K562 (cell line): ENCODE measurements around the gene PDE6D. TPM values are rescaled to one million over a fixed set of nuclear protein-coding genes. Genes with fewer than 3 reads are reported as not detected.

Experiments
- ARID2 ChIP-seq: fragments of 450-650 bp; IDR thresholded peaks from 2 replicates; pipeline ENCODE4 v1.6.1; 2017; ENCODE audit warnings: antibody characterized with exemption, mild to moderate bottlenecking
- BCL6 ChIP-seq: fragments of 250-450 bp; sonication (Bioruptor Pico); IDR thresholded peaks from 2 replicates; pipeline ENCODE4 v1.4.0; 2020
- BRF1 ChIP-seq: IDR thresholded peaks from 3 replicates; pipeline ENCODE4 v1.6.1; 2011; ENCODE audit warnings: borderline replicate concordance, mild to moderate bottlenecking; ENCODE audit not compliant: insufficient read length; ENCODE audit errors: extremely low read depth
- CCAR2 ChIP-seq: fragments of 200-400 bp; formaldehyde crosslinking; IDR thresholded peaks from 2 replicates; pipeline ENCODE4 v1.6.1; 2017; ENCODE audit warnings: mild to moderate bottlenecking, low read depth, low read length
- CTBP1 ChIP-seq: fragments of 450-650 bp; IDR thresholded peaks from 2 replicates; pipeline ENCODE4 v1.6.1; 2016; ENCODE audit warnings: borderline replicate concordance
- E2F4 ChIP-seq: sonication (generic); formaldehyde crosslinking; IDR thresholded peaks from 2 replicates; pipeline ENCODE4 v1.8.0; 2022; ENCODE audit warnings: mild to moderate bottlenecking, low read depth, missing genetic modification reagents
- ELK1 ChIP-seq: sonication (generic); formaldehyde crosslinking; IDR thresholded peaks from 2 replicates; pipeline ENCODE4 v1.8.1; 2022; ENCODE audit warnings: missing genetic modification reagents
- FOXA1 ChIP-seq: fragments of 450-650 bp; IDR thresholded peaks from 2 replicates; pipeline ENCODE4 v1.6.1; 2016; ENCODE audit warnings: mild to moderate bottlenecking, borderline replicate concordance
- FUS ChIP-seq: fragments of 200-400 bp; formaldehyde crosslinking; optimal IDR thresholded peaks from 2 replicates; pipeline ENCODE3; 2017; ENCODE audit warnings: low read depth, low read length
- HNRNPUL1 ChIP-seq: fragments of 200-400 bp; formaldehyde crosslinking; IDR thresholded peaks from 2 replicates; pipeline ENCODE4 v1.6.1; 2017; ENCODE audit warnings: low read length
- ILF3 ChIP-seq: fragments of 450-650 bp; IDR thresholded peaks from 2 replicates; pipeline ENCODE4 v1.6.1; 2018; ENCODE audit warnings: antibody characterized with exemption, mild to moderate bottlenecking, moderate library complexity, borderline replicate concordance
- NBN ChIP-seq: fragments of 450-650 bp; IDR thresholded peaks from 2 replicates; pipeline ENCODE4 v1.6.1; 2016; ENCODE audit warnings: low read depth, mild to moderate bottlenecking
- NCOA6 ChIP-seq: fragments of 450-650 bp; IDR thresholded peaks from 2 replicates; pipeline ENCODE4 v1.6.1; 2017; ENCODE audit warnings: mild to moderate bottlenecking
- NFE2L1 ChIP-seq: fragments of 450-650 bp; IDR thresholded peaks from 2 replicates; pipeline ENCODE4 v1.6.1; 2016; ENCODE audit warnings: missing genetic modification characterization, low read depth, mild to moderate bottlenecking, missing compliant biosample characterization, moderate library complexity, borderline replicate concordance
- NR3C1 ChIP-seq: sonication (generic); formaldehyde crosslinking; IDR thresholded peaks from 2 replicates; pipeline ENCODE4 v1.8.1; 2022; ENCODE audit warnings: missing genetic modification reagents
- PRPF4 ChIP-seq: fragments of 200-400 bp; formaldehyde crosslinking; IDR thresholded peaks from one replicate; pipeline ENCODE4 v1.6.1; 2017; ENCODE audit warnings: low read length, low read depth, mild to moderate bottlenecking; ENCODE audit not compliant: insufficient read depth, poor library complexity, severe bottlenecking
- PTBP1 ChIP-seq: fragments of 200-400 bp; formaldehyde crosslinking; IDR thresholded peaks from 2 replicates; pipeline ENCODE4 v1.6.1; 2017; ENCODE audit warnings: low read depth, low read length
- RBBP5 ChIP-seq: fragments of 200-600 bp; sonication (generic); IDR thresholded peaks from 2 replicates; pipeline ENCODE4 v1.6.1; 2012; ENCODE audit warnings: borderline replicate concordance, mild to moderate bottlenecking, low read length, control low read depth, inconsistent platforms; ENCODE audit not compliant: insufficient read depth, poor library complexity, severe bottlenecking
- SMAD2 ChIP-seq: fragments of 150-350 bp; IDR thresholded peaks from 2 replicates; pipeline ENCODE4 v1.6.1; 2014; ENCODE audit warnings: low read depth, mild to moderate bottlenecking, low read length
- ZBTB2 ChIP-seq: fragments of 450-650 bp; IDR thresholded peaks from 2 replicates; pipeline ENCODE4 v1.6.1; 2016; ENCODE audit warnings: antibody characterized with exemption
- ZNF140 ChIP-seq: fragments of 250-450 bp; sonication (Bioruptor Pico); IDR thresholded peaks from 2 replicates; pipeline ENCODE4 v1.8.0; 2021; ENCODE audit warnings: moderate library complexity, mild to moderate bottlenecking, inconsistent platforms
- ZNF274 ChIP-seq: IDR thresholded peaks from 2 replicates; pipeline ENCODE4 v1.6.1; 2011; ENCODE audit warnings: low read depth, mild to moderate bottlenecking, low read length, moderate library complexity, borderline replicate concordance
- ZNF445 ChIP-seq: fragments of 250-450 bp; sonication (Bioruptor Pico); IDR thresholded peaks from 2 replicates; pipeline ENCODE4 v1.4.0; 2020; ENCODE audit warnings: low read depth, mild to moderate bottlenecking, moderate library complexity
- polyA plus RNA-seq, 8 experiments: library from polyadenylated mRNA; depleted of rRNA in 4 of 8; stranded (reverse) in 5 of 8; unstranded in 3 of 8; fragments of >200 nt; fragmentation: Nextera tagmentation in 2 of 8; fragmentation: Illumina TruSeq in 1 of 8; extraction: Ambion mirVana in 2 of 8; extraction: Trizol in 1 of 8; gene quantifications; 2 replicates each; pipeline versions ENCODE4 v1.2.1 to v1.2.3, GENCODE V29; 2011 to 2014; ENCODE audit warnings: inconsistent platforms in 1 of 8, missing spikeins in 1 of 8
- total RNA-seq, 7 experiments: library from RNA; depleted of rRNA in 6 of 7; stranded (reverse); fragments of >200 nt in 6 of 7; fragmentation: Illumina TruSeq in 2 of 7; extraction: Trizol in 2 of 7; gene quantifications; 2 replicates each; pipeline versions ENCODE4 v1.2.1 to v1.2.3, GENCODE V29; 2011 to 2021; ENCODE audit warnings: low replicate concordance in 1 of 7
- TF ChIP-seq, protein P1 (sequence below): sonication (generic); formaldehyde crosslinking; IDR thresholded peaks from 2 replicates; pipeline ENCODE4 v1.8.1; 2022; ENCODE audit warnings: missing genetic modification reagents

Gene PDE6D
- total and polyA plus RNA-seq, 9 of the 15 experiments (the other 6 are each of a cell fraction or from before 2014, with no cell fraction given) = 0.65 to 11.6 (median 7.0) TPM

- TF ChIP-seq ZNF140 (CRISPR knock-in tag) = no peak
- TF ChIP-seq NFE2L1 (tag) = no peak
- TF ChIP-seq NCOA6 = no peak
- TF ChIP-seq CTBP1 = peak; percentile 25; the same call in 1 of the 2 replicates
- no peak for TF ChIP-seq ARID2
- TF ChIP-seq FOXA1 = no peak
- TF ChIP-seq PTBP1 = no peak
- TF ChIP-seq, protein P1, sequence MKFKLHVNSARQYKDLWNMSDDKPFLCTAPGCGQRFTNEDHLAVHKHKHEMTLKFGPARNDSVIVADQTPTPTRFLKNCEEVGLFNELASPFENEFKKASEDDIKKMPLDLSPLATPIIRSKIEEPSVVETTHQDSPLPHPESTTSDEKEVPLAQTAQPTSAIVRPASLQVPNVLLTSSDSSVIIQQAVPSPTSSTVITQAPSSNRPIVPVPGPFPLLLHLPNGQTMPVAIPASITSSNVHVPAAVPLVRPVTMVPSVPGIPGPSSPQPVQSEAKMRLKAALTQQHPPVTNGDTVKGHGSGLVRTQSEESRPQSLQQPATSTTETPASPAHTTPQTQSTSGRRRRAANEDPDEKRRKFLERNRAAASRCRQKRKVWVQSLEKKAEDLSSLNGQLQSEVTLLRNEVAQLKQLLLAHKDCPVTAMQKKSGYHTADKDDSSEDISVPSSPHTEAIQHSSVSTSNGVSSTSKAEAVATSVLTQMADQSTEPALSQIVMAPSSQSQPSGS (CRISPR knock-in tag) = no peak
- TF ChIP-seq NR3C1 (CRISPR knock-in tag) = no peak
- TF ChIP-seq CCAR2 = no peak
- TF ChIP-seq ILF3 = no peak
- no peak for TF ChIP-seq BRF1
- no peak for TF ChIP-seq NBN
- TF ChIP-seq PRPF4 = no peak
- no peak for TF ChIP-seq ZNF445 (CRISPR knock-in tag)
- TF ChIP-seq FUS = no peak
- TF ChIP-seq ZNF274 = no peak
- peak; percentile 74 for TF ChIP-seq RBBP5
- no peak for TF ChIP-seq ELK1 (CRISPR knock-in tag)
- no peak for TF ChIP-seq SMAD2
- TF ChIP-seq HNRNPUL1 = no peak
- no peak for TF ChIP-seq E2F4 (CRISPR knock-in tag)
- TF ChIP-seq BCL6 (CRISPR knock-in tag) = peak; percentile 57; the same call in 1 of the 2 replicates
- TF ChIP-seq ZBTB2 = no peak
Observed at GRCh38 chr2:231780909-231781797, at the start of gene PDE6D (continued).
